Superior temporal gyrus (tissue), 1 donor: ENCODE results near the gene FNDC3B.

Experiments used
- DNase-seq: peaks from one replicate; pipeline ENCODE4 v3.0.0-alpha.2; 2016; ENCODE audit errors: extremely low spot score

FNDC3B gene

GRCh38 chr3:172448661-172449465, 409.5 kb downstream of the FNDC3B start:
- no peak for DNase-seq

GRCh38 chr3:172449466-172450149, 410.2 kb downstream of the FNDC3B start:
- no peak for DNase-seq
